SKM-1 treated with dmso at 0.1 percent for 144 hours (cell line): ENCODE results near the gene SIRT5.

ENCODE experiments used
- DNase-seq: peaks from one replicate; lab custom pipeline; 2025; ENCODE audit not compliant: unreplicated experiment; lab: John Stamatoyannopoulos, UW

Gene SIRT5

DNA sequence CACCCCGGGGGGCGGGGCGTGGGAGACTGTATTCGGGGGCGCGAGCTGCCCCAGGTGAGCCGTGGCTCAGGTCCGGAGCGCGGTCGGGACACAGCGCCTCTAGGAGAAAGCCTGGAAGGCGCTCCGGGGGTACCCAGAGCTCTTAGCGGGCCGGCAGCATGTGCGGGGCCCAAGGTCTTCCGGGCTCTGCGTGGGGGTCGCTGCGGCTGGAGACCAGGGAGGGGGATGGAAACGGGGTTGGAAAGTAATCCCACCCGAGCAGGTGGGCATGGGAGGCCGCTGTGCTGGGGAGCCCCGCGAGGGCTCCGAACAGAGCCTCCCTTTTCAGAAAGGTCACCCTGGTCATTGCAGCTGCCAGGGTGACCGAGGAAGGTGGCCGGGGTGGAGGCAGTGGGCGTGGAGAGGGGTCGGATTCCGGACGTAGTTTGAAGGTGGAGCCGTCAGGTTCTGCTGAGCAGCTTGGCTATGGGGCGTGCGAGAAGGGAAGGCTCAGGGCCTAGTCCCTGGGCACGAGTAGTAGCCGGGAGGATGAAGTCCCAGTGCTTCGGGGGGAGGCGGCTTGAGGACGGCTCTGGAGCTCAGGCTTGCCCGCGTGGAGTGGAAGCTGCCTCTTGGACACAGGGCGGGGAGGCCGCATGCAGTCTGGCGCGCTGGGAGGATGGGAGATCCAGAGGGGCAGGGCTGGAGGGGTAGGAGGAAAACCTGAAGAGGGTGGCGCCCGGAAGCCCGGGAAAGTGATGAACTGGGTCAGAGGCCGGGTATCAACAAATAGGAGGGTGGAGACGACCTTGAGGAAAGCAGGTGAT, at the start of gene SIRT5:
SIRT5 (plus strand) TSS at position 31 of the 806 bp plus-strand sequence. CDS start 9,510 bp downstream, outside the sequence.
- DNase-seq: peak; percentile 82

DNA sequence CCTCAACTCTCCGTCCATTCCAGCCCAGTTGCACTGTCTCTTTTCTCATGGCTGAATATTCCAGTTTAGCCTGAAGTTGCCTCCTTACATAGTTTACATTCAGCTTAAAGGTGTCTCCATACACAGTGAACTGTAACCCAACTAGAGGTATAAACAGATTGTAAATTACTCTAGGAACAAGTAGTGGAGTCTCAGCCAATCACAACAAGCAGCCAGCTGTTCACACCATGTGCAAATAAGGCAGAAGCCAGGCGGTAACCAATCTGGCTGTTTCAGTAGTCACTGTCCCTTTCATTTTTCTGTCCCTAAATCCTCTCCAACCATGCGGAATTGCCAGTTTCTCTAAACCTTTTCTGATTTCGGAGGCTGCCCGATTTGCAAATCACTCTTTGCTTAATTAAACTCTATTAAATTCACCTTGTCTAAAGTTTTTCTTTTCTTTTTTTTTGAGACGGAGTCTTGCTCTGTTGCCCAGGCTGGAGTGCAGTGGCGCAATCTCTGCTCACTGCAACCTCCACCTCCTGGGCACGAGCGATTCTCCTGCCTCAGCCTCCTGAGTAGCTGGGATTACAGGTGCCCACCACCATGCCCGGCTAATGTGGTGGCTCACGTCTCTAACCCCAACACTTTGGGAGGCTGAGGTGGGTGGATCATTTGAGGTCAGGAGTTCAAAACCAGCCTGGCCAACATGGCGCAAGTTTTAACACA, 49.4 kb upstream of the SIRT5 start:
- DNase-seq: no peak

GRCh38 chr6:13526357-13526726, 48.1 kb upstream of the SIRT5 start:
- DNase-seq: peak; percentile 55

DNA sequence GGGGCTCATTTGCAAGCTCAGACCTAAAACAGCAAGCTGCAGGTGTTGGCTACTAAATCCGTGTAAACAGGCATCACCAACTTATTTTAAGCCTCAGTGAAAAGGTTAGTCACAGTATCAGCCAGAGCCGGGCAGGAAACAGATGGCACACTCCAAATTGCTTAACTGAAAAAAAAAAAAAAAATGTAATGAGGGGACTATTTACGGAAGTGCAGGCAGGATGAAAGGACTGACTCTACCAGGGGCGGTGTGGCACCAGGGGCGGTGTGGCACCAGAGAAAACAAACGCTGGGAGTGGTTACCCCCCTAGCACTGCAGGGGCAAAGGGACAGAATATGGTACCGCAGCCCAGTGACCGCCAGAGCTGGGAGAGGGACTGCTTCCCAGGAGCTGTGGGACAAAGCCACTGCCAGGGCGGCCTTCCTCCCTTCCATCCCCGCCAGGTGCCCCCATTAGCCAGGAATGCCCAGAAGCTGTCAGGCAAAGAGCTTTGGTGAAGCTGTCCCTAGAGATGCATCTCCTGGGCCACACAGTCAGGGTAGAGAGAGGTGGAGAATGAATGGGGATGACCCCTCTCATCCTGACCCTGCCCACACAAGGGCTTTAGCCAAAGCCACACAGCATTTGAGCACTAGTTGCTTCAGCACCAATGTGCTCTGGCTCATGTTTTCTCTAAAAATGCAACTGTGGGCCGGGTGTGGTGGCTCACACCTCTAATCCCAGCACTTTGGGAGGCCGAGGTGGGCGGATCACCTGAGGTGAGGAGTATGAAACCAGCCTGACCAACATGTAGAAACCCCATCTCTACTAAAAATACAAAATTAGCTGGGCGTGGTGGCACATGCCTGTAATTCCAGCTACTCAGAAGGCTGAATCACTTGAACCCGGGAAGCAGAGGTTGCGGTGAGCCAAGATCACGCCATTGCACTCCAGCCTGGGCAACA, 47.4 kb upstream of the SIRT5 start:
- DNase-seq: peak; percentile 95

GRCh38 chr6:13527671-13528056, 46.7 kb upstream of the SIRT5 start:
- DNase-seq: no peak

GRCh38 chr6:13528232-13528631, 46.2 kb upstream of the SIRT5 start:
- DNase-seq: no peak

DNA sequence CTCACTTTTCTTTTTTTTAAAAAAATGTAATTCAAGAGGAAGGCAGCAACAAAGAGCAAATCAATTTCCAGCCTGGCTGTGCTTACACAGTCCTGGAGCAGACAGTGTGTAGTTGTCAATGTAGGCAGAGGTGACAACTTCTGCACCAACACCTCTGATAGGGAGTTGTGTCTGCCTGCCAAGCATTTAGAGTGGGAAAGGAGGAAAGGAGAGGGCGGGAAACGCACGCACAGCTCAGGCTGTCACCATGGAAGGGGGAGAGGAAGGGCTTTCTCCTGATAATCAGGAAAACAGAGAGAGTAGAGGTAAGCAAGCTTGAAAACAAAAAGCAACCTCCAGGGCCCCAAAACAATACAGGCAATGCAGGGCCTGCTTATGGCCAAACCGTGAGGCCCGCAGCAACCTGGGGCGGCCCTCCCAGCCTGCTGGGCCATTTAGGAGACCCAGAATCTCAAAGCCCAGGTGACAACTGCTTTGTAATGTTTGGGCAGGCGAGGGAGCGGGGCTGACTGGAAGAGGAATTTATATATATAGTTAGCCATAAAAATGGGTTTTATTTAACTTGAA, 45.5 kb upstream of the SIRT5 start:
- no peak for DNase-seq

DNA sequence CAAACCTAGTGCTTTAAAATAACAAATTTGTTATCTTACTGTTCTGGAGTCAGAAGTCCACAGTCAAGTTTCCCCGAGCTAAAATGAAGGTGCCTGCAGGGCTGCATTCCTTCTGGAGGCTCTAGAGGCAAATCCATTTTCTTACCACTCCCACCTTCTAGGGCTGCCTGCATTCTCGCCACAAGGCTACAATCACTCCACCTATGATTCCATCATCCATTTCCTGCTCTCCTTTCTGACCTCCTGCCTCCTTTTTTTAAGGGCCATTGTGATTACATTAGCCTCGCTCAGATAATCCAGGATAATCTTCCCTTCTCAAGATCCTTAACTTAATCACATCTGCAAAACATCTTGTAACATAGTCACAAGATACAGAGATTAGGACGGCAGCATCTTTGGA, 42.4 kb upstream of the SIRT5 start:
- DNase-seq: no peak

DNA sequence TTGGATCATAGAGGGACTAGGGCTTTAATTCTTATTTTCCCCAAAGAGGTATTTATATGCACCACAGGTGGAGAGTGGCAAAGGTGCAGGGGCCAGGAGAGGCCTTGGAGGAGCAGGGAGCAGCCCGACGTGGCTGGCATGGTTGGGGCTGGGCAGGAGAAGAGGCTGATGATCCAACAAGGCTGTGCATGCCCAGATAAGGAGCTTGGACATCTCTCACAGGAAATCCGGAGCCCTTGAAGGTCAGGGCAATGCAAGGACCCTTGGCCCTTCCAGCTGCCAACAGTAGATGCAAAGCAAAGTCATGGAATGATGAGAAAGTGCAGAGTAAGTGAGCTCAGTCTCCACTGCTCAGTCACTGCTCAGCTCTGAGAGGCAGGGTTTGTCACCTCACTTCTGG, 39.9 kb upstream of the SIRT5 start:
- no peak for DNase-seq

DNA sequence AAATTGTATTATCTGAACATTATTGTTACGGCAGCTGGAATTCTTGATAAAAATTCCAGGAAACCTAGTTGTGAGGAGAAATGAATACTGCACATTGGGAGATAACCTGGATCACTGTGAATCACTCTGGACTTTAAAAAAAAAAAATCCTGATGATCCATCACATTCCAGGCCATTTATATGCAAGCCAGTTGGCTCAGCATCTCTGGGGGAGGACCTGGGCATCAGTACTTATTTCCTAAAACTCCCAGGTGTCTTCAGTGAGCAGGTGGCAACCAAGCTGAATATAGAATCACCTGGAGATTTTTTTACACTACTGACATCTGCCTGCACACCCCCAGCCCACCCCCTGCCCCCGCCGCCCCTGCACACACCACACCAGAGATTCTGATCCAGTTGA, 39.1 kb upstream of the SIRT5 start:
- DNase-seq: no peak

DNA sequence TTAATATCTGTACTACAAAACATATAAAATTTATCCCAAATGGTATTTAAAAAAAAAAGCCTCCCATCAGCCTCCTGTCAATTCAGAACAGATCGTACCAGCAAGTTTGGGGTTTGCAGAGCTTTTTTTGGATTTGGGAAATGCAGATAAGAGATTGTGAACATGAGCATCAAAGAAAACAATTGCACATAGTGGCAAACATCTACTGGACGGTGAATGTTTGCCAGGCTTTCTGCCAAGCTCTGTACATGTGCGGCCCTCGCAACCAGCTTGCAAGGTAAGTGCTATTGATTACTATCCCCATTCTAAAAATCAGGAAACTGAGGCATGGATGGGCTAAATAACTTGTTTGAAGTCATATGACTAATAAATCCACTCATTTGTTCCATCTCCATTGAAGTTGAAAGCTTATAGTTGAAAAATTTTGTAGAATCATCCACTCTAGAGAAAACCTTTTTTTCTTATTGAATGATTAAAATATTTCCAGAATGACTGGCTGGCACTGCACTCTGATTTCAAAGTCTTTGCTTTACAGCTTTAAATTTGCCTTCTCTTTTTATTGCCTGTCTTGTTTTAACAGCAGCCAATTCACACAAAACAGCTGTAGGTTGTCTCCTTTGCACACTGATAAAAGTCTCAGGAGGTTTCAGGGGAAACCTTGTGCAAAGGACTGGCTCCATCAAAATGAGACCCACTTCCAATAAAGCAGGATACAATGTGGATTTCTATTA, 37.4 kb upstream of the SIRT5 start:
- no peak for DNase-seq

- DNase-seq: no peak
Measured at GRCh38 chr6:13537527-13537897, 36.9 kb upstream of the SIRT5 start.

GRCh38 chr6:13538084-13538483, 36.3 kb upstream of the SIRT5 start:
- peak; percentile 40 for DNase-seq

GRCh38 chr6:13538600-13538999, 35.8 kb upstream of the SIRT5 start:
- DNase-seq: no peak

- DNase-seq: no peak
Measured at GRCh38 chr6:13539572-13539971, 34.8 kb upstream of the SIRT5 start.

DNA sequence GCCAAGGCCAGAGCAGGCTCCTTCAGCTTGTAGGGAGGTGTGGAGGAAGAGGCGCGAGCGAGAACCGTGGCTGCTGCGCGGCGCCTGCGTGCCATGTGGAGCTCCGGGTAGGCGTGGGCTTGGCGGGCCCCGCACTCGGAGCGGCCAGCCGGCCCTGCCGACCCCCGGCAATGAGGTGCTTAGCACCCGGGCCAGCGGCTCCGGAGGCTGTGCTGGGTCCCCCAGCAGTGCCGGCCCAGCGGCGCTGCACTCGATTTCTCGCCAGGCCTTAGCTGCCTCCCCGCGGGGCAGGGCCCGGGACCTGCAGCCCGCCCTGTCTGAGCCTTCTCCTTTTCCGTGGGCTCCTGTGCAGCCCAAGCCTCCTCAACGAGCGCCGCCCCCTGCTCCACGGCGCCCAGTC, 32.9 kb upstream of the SIRT5 start:
- DNase-seq: no peak

DNA sequence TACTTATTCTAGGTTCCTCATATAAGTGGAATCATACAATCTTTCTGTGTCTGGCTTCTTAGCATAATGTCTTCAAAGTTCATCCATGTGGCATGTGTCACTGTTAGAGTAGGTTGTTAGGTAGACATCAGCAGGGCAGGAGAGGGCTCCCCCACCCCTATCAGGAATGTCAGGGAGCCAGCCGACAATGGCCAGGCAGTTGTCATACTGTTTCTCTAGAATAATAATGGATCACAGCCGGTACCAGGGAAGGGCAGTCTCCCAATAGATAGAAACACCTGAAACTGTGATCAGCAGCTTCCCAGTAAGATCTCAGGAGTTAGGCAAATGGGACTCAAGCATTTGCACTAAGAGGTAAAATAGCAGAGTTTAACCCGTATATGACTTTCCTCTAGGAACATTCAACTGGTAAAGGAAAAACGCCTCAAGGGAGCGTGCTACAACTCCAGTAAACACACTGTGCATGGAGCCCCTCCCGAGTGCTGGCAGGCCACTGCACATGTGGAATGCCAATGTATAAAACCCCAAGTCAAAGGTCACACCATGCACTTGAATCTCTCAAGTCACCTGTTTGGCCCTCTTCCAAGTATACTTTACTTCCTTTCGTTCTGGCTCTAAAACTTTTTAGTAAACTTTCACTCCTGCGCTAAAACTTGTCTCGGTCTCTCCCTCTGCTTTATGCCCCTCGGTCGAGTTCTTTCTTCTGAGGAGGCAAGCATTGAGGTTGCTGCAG, 29.8 kb upstream of the SIRT5 start:
- DNase-seq: no peak

DNA sequence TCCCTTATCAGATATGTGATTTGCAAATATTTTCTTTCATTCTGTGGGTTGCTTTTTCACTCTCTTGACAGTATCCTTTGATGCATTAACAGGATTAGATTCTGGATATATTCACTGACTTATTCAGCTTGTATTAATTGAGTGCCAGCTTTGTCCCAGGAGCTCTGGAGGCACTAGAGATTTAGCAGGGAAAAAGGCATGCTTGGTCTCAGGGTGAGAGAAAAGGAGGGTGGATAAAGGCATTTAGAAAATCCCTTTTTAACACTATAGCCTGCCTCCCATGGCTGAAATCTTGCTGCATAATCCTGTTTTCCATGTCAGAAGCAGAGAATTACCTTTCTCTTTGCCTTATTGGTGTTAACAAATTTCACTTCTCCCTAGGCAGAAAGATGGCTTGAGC, 28.5 kb upstream of the SIRT5 start:
- no peak for DNase-seq

DNA sequence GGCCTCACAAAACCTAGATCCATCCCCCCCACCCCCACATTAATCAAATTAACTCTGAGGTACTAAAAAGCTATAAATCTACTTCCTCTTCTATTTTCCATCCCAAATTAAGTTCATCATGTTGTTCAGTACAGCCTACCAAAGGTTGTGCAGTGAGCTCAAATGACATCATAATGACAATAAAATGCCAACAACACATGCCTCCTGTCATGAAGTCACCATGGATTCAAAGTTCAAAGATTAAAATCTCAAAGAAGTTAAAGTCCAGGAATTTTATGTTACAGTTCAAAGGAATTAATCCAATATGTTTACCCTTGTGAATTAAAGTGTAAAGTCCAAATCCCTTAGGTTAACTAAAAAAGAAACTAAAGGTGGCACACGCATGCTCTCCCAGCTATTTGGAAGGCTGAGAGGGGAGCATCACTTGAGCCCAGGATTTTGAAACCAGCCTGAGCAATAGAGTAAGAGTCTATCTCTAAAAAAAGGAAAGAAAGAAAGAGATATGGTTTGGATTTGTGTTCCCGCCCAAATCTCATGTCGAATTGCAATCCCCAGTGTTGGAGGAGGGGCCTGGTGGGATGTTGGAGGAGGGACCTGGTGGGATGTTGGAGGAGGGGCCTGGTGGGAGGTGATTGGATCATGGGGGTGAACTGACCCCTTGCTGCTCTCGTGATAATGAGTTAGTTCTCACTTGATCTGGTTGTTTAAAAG, 25.7 kb upstream of the SIRT5 start:
- no peak for DNase-seq
